SU-DHL-6 (cell line): ENCODE data around the gene GAS2L2.

Experiments
- CTCF ChIP-seq: fragments of 200-600 bp; sonication (generic); IDR thresholded peaks from one replicate; pipeline ENCODE4 v1.5.1; 2017; ENCODE audit warnings: antibody characterized with exemption, mild to moderate bottlenecking, low read length, moderate library complexity; ENCODE audit not compliant: insufficient read depth, poor library complexity, severe bottlenecking
- EZH2phosphoT487 ChIP-seq: fragments of 200-600 bp; sonication (generic), shearing (Covaris generic); conservative IDR thresholded peaks from 2 replicates; pipeline ENCODE4 v1.6.1; 2018; ENCODE audit warnings: mild to moderate bottlenecking, antibody characterized with exemption, low read length, moderate library complexity, mixed read lengths

- TF ChIP-seq CTCF (no peak), EZH2phosphoT487 (no peak)
These were observed 12.2 kb upstream of the GAS2L2 start for GRCh38 chr17:35765086-35765710.
